Nephron progenitor cell (in vitro differentiated cells): ENCODE results near the gene JAK1.
A peak's percentile ranks its signal among the peaks of the same experiment; 100 is the strongest.

ENCODE experiments used
- DNase-seq: peaks from one replicate; pipeline ENCODE4 v3.0.0; 2021
- H3K27ac Mint-ChIP-seq: 2 replicates; pipeline ENCODE4 v1.8.0; 2021; ENCODE audit warnings: mild to moderate bottlenecking, moderate library complexity, mixed read lengths
- H3K27me3 Mint-ChIP-seq: 2 replicates; pipeline ENCODE4 v1.8.0; 2021; ENCODE audit warnings: mild to moderate bottlenecking, low read depth, mixed read lengths; ENCODE audit not compliant: poor library complexity
- H3K36me3 Mint-ChIP-seq: 2 replicates; pipeline ENCODE4 v1.8.0; 2021; ENCODE audit warnings: low read depth, mixed read lengths
- H3K4me1 Mint-ChIP-seq: 2 replicates; pipeline ENCODE4 v1.8.0; 2021; ENCODE audit warnings: mixed read lengths
- H3K4me3 Mint-ChIP-seq: 2 replicates; pipeline ENCODE4 v1.8.0; 2021; ENCODE audit warnings: mild to moderate bottlenecking, moderate library complexity, mixed read lengths
- H3K9me3 Mint-ChIP-seq: 2 replicates; pipeline ENCODE4 v1.8.0; 2021; ENCODE audit warnings: mild to moderate bottlenecking, moderate library complexity, mixed read lengths
- TF ChIP-seq, protein P1 (sequence below): fragments of 200-600 bp; sonication (generic); IDR thresholded peaks from 2 replicates; pipeline ENCODE4 v1.5.0; 2021; ENCODE audit warnings: antibody characterized with exemption

The JAK1 gene

DNA sequence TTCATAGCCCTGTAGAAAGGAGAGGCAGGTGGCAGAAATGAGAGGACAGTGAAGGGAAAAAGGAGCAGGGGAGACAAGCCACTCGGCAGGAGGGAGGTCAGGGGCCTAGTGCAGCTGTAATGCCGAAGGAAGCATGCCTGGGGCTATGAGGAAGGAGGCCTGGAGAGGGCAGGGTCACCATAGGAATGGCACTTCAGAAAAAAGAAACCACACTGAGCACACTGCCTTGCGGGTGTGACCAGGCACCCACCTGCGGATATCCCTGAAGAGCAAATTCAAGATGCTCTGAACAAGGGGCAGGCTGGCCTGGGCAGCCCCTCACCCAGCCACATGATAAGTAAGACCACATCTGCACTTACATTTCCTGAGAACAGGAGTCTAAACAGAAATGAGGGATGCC, 104.7 kb downstream of the JAK1 start:
- no peak overlapping the region for H3K27ac Mint-ChIP-seq
- no peaks in the 10 kb centered on the region for H3K27me3 Mint-ChIP-seq
- peak; percentile 36 for DNase-seq
- H3K4me1 Mint-ChIP-seq = peaks cover 3% of the 10 kb centered on the region
- TF ChIP-seq, protein P1, sequence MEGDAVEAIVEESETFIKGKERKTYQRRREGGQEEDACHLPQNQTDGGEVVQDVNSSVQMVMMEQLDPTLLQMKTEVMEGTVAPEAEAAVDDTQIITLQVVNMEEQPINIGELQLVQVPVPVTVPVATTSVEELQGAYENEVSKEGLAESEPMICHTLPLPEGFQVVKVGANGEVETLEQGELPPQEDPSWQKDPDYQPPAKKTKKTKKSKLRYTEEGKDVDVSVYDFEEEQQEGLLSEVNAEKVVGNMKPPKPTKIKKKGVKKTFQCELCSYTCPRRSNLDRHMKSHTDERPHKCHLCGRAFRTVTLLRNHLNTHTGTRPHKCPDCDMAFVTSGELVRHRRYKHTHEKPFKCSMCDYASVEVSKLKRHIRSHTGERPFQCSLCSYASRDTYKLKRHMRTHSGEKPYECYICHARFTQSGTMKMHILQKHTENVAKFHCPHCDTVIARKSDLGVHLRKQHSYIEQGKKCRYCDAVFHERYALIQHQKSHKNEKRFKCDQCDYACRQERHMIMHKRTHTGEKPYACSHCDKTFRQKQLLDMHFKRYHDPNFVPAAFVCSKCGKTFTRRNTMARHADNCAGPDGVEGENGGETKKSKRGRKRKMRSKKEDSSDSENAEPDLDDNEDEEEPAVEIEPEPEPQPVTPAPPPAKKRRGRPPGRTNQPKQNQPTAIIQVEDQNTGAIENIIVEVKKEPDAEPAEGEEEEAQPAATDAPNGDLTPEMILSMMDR = peak; percentile 15
- H3K9me3 Mint-ChIP-seq = no peaks in the 10 kb centered on the region
- H3K4me3 Mint-ChIP-seq = no peak overlapping the region
- H3K36me3 Mint-ChIP-seq = peaks cover 46% of the 10 kb centered on the region

DNA sequence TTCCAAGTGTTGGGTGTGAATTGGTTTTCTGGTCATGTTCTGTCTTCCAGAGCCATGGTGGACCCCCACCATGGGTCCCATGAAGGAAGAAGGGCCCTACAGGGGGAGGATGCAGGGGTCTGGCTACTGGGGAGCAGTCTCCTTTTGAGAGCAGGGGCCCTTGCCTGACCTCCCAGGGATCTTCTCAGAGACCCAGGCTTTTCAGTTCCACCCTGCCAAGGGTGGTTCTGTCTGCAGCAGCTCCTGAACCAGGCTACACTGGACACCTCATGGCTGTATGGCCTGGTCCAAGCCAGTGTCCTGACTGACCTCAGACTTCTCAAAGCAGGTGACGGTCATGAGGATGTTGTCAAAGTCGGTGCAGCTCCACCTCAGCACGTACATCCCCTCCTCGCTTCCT, 109.0 kb downstream of the JAK1 start:
- H3K36me3 Mint-ChIP-seq = peaks cover 41% of the 10 kb centered on the region
- H3K27me3 Mint-ChIP-seq = peaks cover 2% of the 10 kb centered on the region
- no peak overlapping the region for H3K4me3 Mint-ChIP-seq
- H3K27ac Mint-ChIP-seq = no peak overlapping the region
- TF ChIP-seq, protein P1 = no peak
- DNase-seq = no peak
- H3K9me3 Mint-ChIP-seq = no peaks in the 10 kb centered on the region
- H3K4me1 Mint-ChIP-seq = peaks cover 8% of the 10 kb centered on the region

DNA sequence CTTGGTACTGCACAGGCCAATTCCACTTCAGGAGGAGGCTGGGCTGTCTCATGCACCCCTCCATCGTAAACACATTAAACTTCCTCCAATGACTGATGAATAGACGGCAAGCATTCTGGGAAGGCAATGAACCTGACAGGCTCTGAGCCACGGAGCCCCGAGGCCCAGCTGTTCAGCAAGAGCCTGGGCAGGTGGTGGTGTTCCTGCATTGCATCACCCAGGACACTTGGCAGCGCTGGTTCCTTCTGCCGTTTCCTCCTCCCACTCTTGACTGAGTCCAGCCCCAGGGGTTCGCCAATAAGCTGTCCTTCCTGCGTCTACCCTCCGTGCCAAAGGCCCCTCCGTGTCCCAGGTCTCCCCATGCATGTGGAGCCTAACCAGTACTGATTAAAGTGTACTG, 109.8 kb downstream of the JAK1 start:
- H3K36me3 Mint-ChIP-seq = peaks cover 46% of the 10 kb centered on the region
- DNase-seq = no peak
- no peaks in the 10 kb centered on the region for H3K9me3 Mint-ChIP-seq
- H3K27me3 Mint-ChIP-seq = peaks cover 2% of the 10 kb centered on the region
- H3K4me1 Mint-ChIP-seq = peaks cover 8% of the 10 kb centered on the region
- H3K27ac Mint-ChIP-seq = no peak overlapping the region
- TF ChIP-seq, protein P1 = no peak
- H3K4me3 Mint-ChIP-seq = no peak overlapping the region

DNA sequence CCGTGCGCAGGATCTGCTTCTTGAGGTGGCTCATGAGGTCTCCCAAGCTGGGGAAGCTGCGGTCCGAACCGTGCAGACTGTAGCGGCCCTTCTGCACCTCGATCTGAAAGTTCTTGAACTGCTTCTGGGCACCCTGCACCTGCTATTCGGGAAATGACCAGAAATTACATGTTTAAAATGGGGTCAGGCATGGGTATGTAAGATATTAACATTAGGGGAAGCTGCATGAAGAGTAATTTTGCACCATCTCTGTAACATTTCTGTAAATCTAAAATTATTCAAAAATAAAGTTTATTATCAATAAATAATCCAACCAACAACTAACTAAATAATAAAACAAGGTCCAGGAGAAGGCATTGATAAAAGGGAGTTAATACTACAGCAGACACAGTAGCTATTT, 110.8 kb downstream of the JAK1 start:
- H3K9me3 Mint-ChIP-seq = no peaks in the 10 kb centered on the region
- peaks cover 47% of the 10 kb centered on the region for H3K36me3 Mint-ChIP-seq
- H3K27ac Mint-ChIP-seq = no peak overlapping the region
- peaks cover 8% of the 10 kb centered on the region for H3K4me1 Mint-ChIP-seq
- peaks cover 2% of the 10 kb centered on the region for H3K27me3 Mint-ChIP-seq
- no peak for DNase-seq
- no peak overlapping the region for H3K4me3 Mint-ChIP-seq
- TF ChIP-seq, protein P1 = no peak

DNA sequence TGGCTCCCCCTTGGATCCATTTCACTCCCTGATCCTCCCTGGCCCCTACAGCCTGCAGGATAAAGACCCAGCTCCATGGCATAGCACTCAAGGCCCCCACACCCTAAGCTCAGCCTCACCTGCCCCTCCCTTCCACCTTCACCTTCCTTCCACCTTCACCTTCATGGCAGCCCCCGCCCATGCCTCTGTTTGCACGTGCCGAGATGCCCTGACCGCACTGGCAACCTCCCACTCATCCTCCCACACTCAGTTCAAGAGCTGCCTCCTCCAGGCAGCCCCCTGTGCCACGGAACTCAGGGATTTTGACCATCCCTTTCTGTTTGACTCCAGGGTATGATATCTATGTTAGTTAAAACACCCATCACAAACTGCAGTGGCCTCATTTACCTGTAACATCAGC, 111.7 kb downstream of the JAK1 start:
- no peaks in the 10 kb centered on the region for H3K9me3 Mint-ChIP-seq
- no peak for DNase-seq
- peaks cover 8% of the 10 kb centered on the region for H3K4me1 Mint-ChIP-seq
- TF ChIP-seq, protein P1 = no peak
- no peak overlapping the region for H3K27ac Mint-ChIP-seq
- H3K4me3 Mint-ChIP-seq = no peak overlapping the region
- peaks cover 53% of the 10 kb centered on the region for H3K36me3 Mint-ChIP-seq
- peaks cover 2% of the 10 kb centered on the region for H3K27me3 Mint-ChIP-seq

DNA sequence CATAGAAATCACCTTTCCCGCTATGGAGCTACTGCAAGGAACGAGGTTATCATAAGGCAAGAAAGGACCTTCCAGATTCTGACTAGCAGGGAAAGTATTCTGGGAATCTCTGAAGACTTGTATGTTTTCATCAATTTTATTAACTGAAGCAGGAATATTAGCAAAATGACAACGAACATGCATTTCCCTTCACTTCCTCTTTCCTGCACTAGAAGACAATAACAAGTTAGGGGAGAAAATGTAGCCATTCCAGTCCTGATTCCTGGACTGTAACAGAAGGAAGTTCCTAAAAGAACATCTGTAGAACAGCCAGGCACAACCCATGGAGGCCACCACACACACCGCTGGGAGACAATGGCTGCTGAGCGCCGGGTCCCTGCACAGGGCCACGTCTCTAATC, 114.7 kb downstream of the JAK1 start:
- Mint-ChIP-seq H3K36me3 (peaks cover 35% of the 10 kb centered on the region), H3K4me3 (no peak overlapping the region), H3K27me3 (peaks cover 2% of the 10 kb centered on the region)

More for the DNA sequence above, 114.7 kb downstream of the JAK1 start:
- no peak for DNase-seq
- TF ChIP-seq, protein P1 = no peak
- Mint-ChIP-seq H3K9me3 (no peaks in the 10 kb centered on the region), H3K4me1 (peaks cover 5% of the 10 kb centered on the region), H3K27ac (peak overlapping the region; percentile 3)
